ENCODE measurements around the gene FBXO11. TPM values are rescaled to one million over a fixed set of nuclear protein-coding genes. Genes with fewer than 3 reads are reported as not detected.

FBXO11 gene
- total RNA-seq, 1 experiment from 2014 or later = 58.9 TPM

GRCh38 chr2:47892338-47892730 lies 14.0 kb downstream of the FBXO11 start:
- in situ Hi-C loops (cut with HindIII; ENCODE audit: low pct_unique_long_range_greater_than_20kb, low sequenced_read_pairs) (no loop called here), intact Hi-C loops (cut with micrococcal nuclease; ENCODE audit: unreplicated experiment) (no loop called here)
- no peak overlapping the region for H3K4me3 ChIP-seq (ENCODE audit: low read depth in 2 of 2, low read length in 2 of 2)
- BruUV-seq (replicated peaks) = no TSS peak
- TF ChIP-seq REST (IDR thresholded peaks at IDR 0.05; ENCODE audit: insufficient read depth in 1 of 2, low read depth in 2 of 2, low read length in 1 of 2) = no peak
- no peak for TF ChIP-seq SIN3A (IDR thresholded peaks at IDR 0.05; ENCODE audit: borderline replicate concordance, insufficient read depth, low read depth, low read length)
- TF ChIP-seq POLR2AphosphoS5 (IDR thresholded peaks at IDR 0.05; ENCODE audit: low read depth, low read length) = no peak
- TF ChIP-seq TCF7L2 (IDR thresholded peaks at IDR 0.05; ENCODE audit: low read depth, low read length) = no peak
- TF ChIP-seq CTCF (IDR thresholded peaks at IDR 0.05) = no peak
- no peak for ATAC-seq
- ChIA-PET POLR2A (no interaction called here), CTCF (interaction anchor here (0.6 kb wide), 1 partner anchor 7 kb away, joined by 3 read pairs; no protein-coding TSS in a partner anchor)
- no peak overlapping the region for H3K27ac ChIP-seq (ENCODE audit: low read length)
- no peaks in the 10 kb centered on the region for H3K9me3 ChIP-seq (ENCODE audit: control insufficient read depth, insufficient read depth, low read depth, low read length)
- peaks cover 10% of the 10 kb centered on the region for H3K4me1 ChIP-seq (ENCODE audit: control insufficient read depth, insufficient read depth, low read length)
- no peaks in the 10 kb centered on the region for H3K27me3 ChIP-seq (ENCODE audit: control insufficient read depth, insufficient read depth, low read length)
- no peak for DNase-seq (ENCODE audit: low read depth, low spot score)
- no peaks in the 10 kb centered on the region for H3K36me3 ChIP-seq (ENCODE audit: control insufficient read depth, insufficient read depth, low read length)

- DNase-seq (ENCODE audit: low read depth, low spot score) = no peak
- no peaks in the 10 kb centered on the region for H3K36me3 ChIP-seq (ENCODE audit: control insufficient read depth, insufficient read depth, low read length)
- no peak overlapping the region for H3K27ac ChIP-seq (ENCODE audit: low read length)
- H3K4me1 ChIP-seq (ENCODE audit: control insufficient read depth, insufficient read depth, low read length) = peaks cover 10% of the 10 kb centered on the region
- intact Hi-C loops (cut with micrococcal nuclease; ENCODE audit: unreplicated experiment) (no loop called here), in situ Hi-C loops (cut with HindIII; ENCODE audit: low pct_unique_long_range_greater_than_20kb, low sequenced_read_pairs) (no loop called here)
- no peaks in the 10 kb centered on the region for H3K27me3 ChIP-seq (ENCODE audit: control insufficient read depth, insufficient read depth, low read length)
- no peak overlapping the region for H3K4me3 ChIP-seq (ENCODE audit: low read depth in 2 of 2, low read length in 2 of 2)
- BruUV-seq (replicated peaks) = TSS peak; percentile 21
- CTCF ChIA-PET = interaction anchor here (0.6 kb wide), 1 partner anchor 8 kb away, joined by 3 read pairs; no protein-coding TSS in a partner anchor
- no peak for TF ChIP-seq REST (IDR thresholded peaks at IDR 0.05; ENCODE audit: insufficient read depth in 1 of 2, low read depth in 2 of 2, low read length in 1 of 2)
- TF ChIP-seq TCF7L2 (IDR thresholded peaks at IDR 0.05; ENCODE audit: low read depth, low read length) = no peak
- no peak for TF ChIP-seq POLR2AphosphoS5 (IDR thresholded peaks at IDR 0.05; ENCODE audit: low read depth, low read length)
- no peak for TF ChIP-seq SIN3A (IDR thresholded peaks at IDR 0.05; ENCODE audit: borderline replicate concordance, insufficient read depth, low read depth, low read length)
- TF ChIP-seq CTCF (IDR thresholded peaks at IDR 0.05) = no peak
- H3K9me3 ChIP-seq (ENCODE audit: control insufficient read depth, insufficient read depth, low read depth, low read length) = no peaks in the 10 kb centered on the region
- no peak for ATAC-seq
- POLR2A ChIA-PET = no interaction called here
Observed at GRCh38 chr2:47891369-47892337, 14.6 kb downstream of the FBXO11 start.
